NCI-H774 (cell line): ENCODE results near the gene CHD2.
A peak's percentile ranks its signal among the peaks of the same experiment; 100 is the strongest.
"Not testable (repeated sequence)": the region's sequence is repeated elsewhere in the genome, so short reads cannot be mapped to it uniquely, and the experiment has no call there.

Experiments
- DNase-seq: peaks from one replicate; lab custom pipeline; 2025; lab: John Stamatoyannopoulos, UW

CHD2 gene

GRCh38 chr15:92899948-92900730, at the start of gene CHD2:
Gene CHD2, plus strand, starts transcription at chr15:92900324. Its CDS starts 914 bp downstream, at chr15:92901238.
- DNase-seq, result peak; percentile 74

DNA sequence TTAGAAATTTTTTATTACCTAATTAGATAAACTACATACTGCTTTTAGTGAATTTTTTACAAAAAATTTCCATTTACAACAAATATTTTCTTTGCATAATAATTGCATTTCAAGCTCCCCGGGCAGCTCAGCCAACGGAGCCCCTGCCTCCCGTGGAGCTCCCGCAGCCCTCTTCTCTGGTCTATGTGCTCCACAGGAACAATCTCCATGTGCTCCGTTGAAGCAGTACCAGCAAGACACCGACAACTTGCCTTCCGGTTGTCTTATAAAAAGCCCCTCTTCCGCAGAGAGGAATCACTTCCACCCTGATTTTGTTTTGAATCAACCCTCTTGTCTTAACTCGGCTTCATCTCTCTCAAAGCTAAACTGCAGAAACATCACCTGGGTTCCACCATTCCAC, 46.9 kb upstream of the CHD2 start:
- DNase-seq, result no peak

DNA sequence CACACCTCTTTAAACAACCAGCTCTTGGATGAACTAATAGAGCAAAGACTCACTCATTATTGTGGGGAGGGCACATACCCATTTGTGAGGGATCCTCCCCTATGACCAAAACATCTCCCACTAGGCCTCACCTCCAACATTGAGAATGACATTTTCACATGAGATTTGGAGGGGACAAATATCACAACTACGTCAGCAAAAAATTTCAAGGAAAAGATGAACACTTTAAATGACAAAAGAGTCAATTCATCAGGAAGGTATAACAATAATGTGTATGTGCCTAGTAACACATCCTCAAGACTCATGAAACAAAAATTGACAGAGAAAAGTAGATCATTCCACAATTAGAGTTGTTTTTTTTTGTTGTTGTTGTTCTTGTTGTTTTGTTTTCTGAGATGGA, 38.4 kb upstream of the CHD2 start:
- no peak for DNase-seq

GRCh38 chr15:92864127-92864814, 35.9 kb upstream of the CHD2 start:
- DNase-seq, result no peak

- no peak for DNase-seq
These were observed 30.7 kb upstream of the CHD2 start for GRCh38 chr15:92869263-92869940.

GRCh38 chr15:92870010-92870591, 30.0 kb upstream of the CHD2 start:
- no peak for DNase-seq

GRCh38 chr15:92872967-92873366, 27.2 kb upstream of the CHD2 start:
- DNase-seq, result not testable (repeated sequence)

DNA sequence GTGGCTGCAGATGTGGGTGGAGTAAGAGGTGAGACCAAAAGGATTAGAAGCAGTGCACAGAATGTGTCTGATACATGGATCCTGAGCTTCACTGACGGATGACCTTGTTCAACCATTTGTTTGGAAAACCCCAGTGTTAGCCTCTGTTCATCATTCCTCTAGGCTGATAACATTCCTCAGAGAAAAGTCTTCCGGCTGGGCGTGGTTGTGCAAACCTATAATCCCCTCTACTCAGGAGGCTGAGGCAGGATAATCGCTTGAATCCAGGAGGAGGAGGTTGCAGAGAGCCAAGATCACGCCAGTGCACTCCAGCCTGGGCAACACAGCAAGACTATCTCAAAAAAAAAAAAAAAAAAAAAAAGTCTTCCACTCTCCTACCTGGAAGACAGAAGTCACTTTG, 23.1 kb upstream of the CHD2 start:
- DNase-seq, result no peak

DNA sequence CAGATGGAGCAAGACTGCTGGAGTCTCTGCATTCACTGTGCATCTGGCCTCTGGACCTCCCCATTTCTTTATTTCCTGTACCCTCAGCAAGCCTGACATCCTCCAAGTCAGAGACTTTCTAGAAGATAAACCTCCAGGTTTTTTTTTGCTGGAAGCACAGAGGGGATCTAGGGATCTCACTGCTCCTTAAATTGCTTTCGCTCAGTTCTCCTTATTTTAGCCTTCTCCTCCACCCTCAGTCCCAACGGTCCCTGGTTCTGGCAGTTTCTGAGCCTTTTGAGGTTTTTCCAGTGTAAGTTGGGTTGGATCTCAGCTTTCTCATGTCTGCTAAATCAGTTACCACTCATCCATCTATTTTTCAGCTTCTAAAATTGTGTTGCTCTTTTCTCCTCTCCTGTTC, 22.7 kb upstream of the CHD2 start:
- no peak for DNase-seq

DNA sequence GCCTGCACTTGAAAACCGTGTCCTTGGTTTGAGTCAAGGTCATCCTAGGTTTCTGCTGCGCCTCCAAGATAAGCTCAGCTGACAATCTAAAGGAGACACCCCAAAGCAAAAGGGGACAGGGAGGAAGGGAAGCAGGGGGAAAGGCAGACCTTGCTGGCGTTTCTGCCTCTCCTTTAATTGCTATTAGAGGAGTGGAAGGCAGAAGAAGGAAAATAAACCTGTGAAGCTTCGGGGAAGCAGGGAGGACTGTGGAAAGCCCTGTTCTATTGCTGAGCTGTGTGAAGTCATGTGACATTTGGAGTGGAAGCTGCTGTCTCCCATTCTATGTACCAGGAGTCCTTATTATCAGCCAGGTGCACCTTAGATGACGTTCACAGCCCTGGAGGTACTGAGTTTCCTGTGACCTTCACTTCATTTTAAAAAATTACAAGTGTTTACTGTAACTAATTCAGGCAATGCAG, 21.5 kb upstream of the CHD2 start:
- peak; percentile 53 for DNase-seq

DNA sequence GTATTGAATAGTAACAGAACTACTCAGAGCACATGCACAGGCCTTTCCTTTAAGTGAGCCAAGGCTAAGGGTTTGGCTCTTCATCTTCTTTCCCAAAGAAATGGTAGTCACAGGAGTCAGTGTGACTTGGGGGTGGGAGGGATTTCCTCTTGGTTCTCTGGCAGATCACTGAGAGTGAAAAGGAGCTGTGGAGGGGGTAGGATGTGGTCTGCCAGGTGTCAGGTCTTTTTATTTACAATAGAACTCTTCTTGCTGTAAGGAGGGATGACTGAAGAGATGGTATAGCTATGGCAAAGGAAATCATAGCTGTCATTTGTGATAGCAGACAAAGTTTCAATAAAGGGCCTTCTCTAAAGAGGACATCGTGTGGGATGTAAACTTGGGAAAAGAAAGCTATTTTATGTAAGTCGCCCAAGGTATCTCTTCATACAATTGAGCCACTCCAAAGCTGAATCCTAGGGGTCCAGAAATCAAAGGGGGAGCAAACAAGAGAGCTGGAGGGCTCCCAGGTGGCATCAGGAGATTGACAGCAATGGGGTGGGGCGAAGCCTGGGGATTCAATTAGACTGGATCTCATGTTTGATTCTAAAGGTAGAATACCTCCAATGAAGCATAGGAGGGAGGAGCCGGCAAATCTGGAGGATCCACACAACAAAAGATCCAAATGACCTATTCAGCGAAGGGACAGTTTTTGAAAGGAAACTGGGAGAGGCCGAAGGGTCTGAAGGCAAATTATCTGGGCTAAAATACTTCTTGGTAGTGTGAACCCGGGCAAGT, 20.0 kb upstream of the CHD2 start:
- DNase-seq, result no peak

DNA sequence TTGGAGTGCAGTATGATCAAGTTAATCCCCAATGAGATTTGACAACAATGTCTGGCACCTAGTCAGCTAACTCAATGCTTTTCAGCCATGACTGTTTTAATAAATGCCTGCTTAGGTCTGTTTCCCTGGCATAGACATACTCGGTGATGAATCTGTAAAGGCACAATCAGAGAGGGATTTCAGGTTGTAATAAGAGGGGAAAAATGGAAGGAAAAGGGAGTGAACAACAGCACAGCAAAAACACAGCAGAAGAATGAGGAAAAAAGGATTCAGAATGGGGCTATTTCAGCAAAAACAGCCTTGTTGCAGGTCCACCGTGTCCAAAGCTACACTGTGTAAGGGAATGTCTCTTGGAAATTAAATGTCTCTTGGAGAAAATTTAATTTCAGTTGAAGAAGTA, 19.3 kb upstream of the CHD2 start:
- no peak for DNase-seq

GRCh38 chr15:92881211-92881754, 18.8 kb upstream of the CHD2 start:
- no peak for DNase-seq

DNA sequence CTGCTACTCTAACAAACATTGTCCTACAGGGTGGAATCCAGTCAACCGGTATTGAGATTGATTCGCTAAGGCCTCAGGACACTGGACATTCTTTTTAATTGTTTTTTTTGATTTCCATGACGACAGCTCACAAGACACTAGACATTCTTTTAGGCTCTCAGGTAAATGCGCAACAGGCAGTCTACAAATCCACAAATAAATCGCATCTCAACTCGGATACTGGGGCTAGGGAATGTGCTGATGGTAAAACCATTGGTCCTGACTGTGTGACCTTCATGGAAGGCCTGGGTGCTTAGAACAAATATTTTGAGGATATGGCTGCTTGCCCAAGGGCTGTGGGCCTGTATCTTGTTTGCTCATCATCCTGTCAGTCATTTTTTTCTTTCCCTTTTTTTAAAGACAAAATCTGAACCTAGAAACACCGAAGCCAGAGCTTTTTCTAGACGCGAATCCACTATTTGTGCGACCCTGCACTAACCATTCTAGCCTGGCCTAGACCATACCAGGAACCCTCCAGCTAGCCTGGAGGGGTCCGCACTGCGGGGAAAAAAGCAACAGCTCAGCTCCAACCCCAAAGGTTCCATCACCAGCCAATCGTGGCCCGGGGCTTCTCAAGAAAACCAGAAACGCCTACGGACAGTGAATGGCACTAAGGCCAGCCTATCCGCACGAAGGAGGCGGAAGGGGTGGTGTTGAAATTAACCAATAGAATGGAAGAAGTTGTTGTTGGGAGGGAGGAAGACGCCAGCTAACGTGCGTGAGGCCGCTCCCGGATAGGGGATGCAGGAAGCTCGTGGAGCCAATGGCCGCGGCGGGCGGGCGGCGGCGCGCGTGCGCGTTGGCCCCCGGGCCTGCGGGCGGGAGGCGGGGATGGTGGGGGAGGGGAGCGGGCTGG, 18.1 kb upstream of the CHD2 start:
- DNase-seq, result peak; percentile 99

DNA sequence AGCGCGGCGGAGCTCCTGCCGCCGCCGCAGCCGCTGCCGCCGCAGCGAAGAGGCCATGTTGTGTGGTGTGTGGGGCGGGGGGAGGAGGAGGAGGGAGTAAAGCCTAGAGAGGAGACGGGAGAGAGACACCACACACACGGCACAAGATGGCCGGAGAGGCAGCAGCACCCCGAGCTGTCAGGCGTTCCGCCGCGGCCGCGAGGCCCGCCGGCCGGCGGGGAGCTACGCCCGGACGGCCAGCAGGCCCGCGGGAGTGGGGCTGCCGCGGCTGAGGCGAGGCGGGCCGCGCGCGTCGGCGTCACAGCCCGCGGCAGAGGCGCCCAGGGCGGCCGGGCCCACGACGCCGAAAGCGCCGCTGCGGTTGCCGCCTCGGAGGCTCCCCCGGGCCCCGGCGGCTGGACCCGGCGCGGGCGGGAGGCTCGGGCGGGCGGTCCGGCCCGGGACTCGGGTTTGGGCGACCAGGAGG, 17.4 kb upstream of the CHD2 start:
- no peak for DNase-seq

- DNase-seq, result no peak
These were observed 16.8 kb upstream of the CHD2 start for GRCh38 chr15:92883163-92883875.

- DNase-seq, result no peak
These were observed 16.2 kb upstream of the CHD2 start for GRCh38 chr15:92883876-92884435.

GRCh38 chr15:92884436-92885223, 15.5 kb upstream of the CHD2 start:
- no peak for DNase-seq
